GM12875 (cell line): Measurements from ENCODE around the gene CIDEC.

Experiments
- H3K4me3 ChIP-seq: one replicate; pipeline ENCODE4 v1.5.1; 2011; ENCODE audit warnings: low read depth, low read length, control low read depth
- CTCF ChIP-seq: IDR thresholded peaks from 2 replicates; pipeline ENCODE4 v1.5.1; 2011; ENCODE audit warnings: low read depth, mild to moderate bottlenecking, control low read depth, inconsistent platforms, low read length, moderate library complexity, borderline replicate concordance; ENCODE audit not compliant: insufficient read depth

CIDEC gene

GRCh38 chr3:9846931-9847488 is 33.0 kb downstream of the CIDEC start:
- no peak overlapping the region for H3K4me3 ChIP-seq
- no peak for TF ChIP-seq CTCF

GRCh38 chr3:9846231-9846630 is 33.8 kb downstream of the CIDEC start:
- no peak for TF ChIP-seq CTCF
- H3K4me3 ChIP-seq = no peak overlapping the region

- H3K4me3 ChIP-seq = peak within 1 kb of the TSS; percentile 86
- TF ChIP-seq CTCF = no peak
These were observed 36.2 kb downstream of the CIDEC start, which contains the start of gene RPUSD3 for GRCh38 chr3:9843715-9844438. RPUSD3 (minus strand) TSS chr3:9844008; CDS start chr3:9843990, 18 bp downstream.

- TF ChIP-seq CTCF = no peak
- H3K4me3 ChIP-seq = no peak overlapping the region
These were observed 39.0 kb downstream of the CIDEC start for GRCh38 chr3:9841015-9841414.

GRCh38 chr3:9838856-9839255 is 41.2 kb downstream of the CIDEC start:
- H3K4me3 ChIP-seq = no peak overlapping the region
- no peak for TF ChIP-seq CTCF

- no peak overlapping the region for H3K4me3 ChIP-seq
- no peak for TF ChIP-seq CTCF
These were observed 42.1 kb downstream of the CIDEC start for GRCh38 chr3:9837701-9838582.
